Spleen (tissue), 7 donors: ENCODE data around the gene MEIS3.

Experiments
- CTCF ChIP-seq, 11 experiments: fragments of 200-600 bp in 7 of 11; fragments of 450-650 bp in 4 of 11; sonication (generic) in 4 of 11; IDR thresholded peaks in 8 of 11; conservative IDR thresholded peaks in 3 of 11; 1 replicate in 7 of 11; 2 replicates in 4 of 11; pipeline versions ENCODE4 v1.4.0 to v1.8.0; 2016 to 2021; ENCODE audit warnings: antibody characterized with exemption in 11 of 11, inconsistent platforms in 4 of 11, mild to moderate bottlenecking in 1 of 11
- POLR2A ChIP-seq, 3 donors: fragments of 450-650 bp; IDR thresholded peaks; one replicate each; pipeline ENCODE4 v1.5.1; 2017; ENCODE audit warnings: antibody characterized with exemption in 3 of 3, mild to moderate bottlenecking in 1 of 3
- POLR2AphosphoS5 ChIP-seq, 3 donors: sonication (generic); formaldehyde crosslinking; IDR thresholded peaks; one replicate each; pipeline ENCODE4 v1.5.1; 2017; ENCODE audit warnings: antibody characterized with exemption in 3 of 3
- donor health status: DM: no; HTN: no; CAD: no; lungs with moderate emphysema.
- donor health status: DM: no; HTN: no; CAD: no.
- donor health status: DM: no; HTN: no; CAD: no.

GRCh38 chr19:47377801-47378200 is 41.5 kb downstream of the MEIS3 start:
- no peak for TF ChIP-seq POLR2A (IDR thresholded peaks at IDR 0.05)
- TF ChIP-seq CTCF (IDR thresholded peaks at IDR 0.05 in 8 of 11, conservative IDR thresholded peaks at IDR 0.05 in 3 of 11) = no peak
- TF ChIP-seq POLR2AphosphoS5 (IDR thresholded peaks at IDR 0.05) = no peak
